NCI-H128 (cell line): Measurements from ENCODE around the gene PCDHGB1.
"Not testable (repeated sequence)": the region's sequence is repeated elsewhere in the genome, so short reads cannot be mapped to it uniquely, and the experiment has no call there.

ENCODE experiments used
- DNase-seq: peaks from one replicate; lab custom pipeline; 2025; ENCODE audit not compliant: unreplicated experiment; lab: John Stamatoyannopoulos, UW

PCDHGB1 gene

DNA sequence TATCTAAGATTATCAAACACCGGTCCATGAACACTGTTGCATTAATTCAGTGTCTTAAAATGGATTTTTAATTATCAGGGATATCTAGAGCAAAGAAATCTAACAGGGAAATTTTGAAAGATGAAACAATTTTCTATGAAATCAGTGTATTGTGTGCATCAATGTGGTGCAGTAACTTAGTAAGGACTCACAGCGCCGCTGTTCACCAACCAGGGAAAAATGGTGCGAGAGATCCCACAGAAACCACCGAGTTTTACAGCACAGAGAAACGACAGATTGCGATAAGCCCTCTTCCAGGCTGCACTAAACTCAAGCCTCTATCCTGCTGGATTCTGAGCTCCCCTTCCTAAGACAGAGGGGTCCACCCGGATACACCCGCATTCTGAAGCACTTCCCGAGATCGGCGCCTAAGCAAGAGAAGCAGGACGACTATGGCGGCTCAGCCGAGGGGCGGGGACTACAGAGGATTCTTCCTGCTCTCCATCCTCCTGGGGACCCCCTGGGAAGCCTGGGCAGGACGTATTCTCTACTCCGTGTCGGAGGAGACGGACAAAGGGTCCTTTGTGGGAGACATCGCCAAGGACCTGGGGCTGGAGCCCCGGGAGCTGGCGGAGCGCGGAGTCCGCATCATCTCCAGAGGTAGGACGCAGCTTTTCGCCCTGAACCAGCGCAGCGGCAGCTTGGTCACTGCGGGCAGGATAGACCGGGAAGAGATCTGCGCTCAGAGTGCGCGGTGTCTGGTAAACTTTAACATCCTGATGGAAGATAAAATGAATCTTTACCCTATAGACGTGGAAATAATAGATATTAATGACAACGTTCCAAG lies 32.8 kb downstream of the PCDHGB1 start, which contains the start of gene PCDHGA7:
TSS of gene PCDHGA7 (plus strand) at position 274 of the 826 bp plus-strand sequence. CDS start at position 432, 158 bp downstream.
- DNase-seq, result no peak

- no peak for DNase-seq
These were observed 33.4 kb downstream of the PCDHGB1 start for GRCh38 chr5:141383345-141383744.

GRCh38 chr5:141384471-141385267 lies 34.8 kb downstream of the PCDHGB1 start:
- DNase-seq, result no peak

DNA sequence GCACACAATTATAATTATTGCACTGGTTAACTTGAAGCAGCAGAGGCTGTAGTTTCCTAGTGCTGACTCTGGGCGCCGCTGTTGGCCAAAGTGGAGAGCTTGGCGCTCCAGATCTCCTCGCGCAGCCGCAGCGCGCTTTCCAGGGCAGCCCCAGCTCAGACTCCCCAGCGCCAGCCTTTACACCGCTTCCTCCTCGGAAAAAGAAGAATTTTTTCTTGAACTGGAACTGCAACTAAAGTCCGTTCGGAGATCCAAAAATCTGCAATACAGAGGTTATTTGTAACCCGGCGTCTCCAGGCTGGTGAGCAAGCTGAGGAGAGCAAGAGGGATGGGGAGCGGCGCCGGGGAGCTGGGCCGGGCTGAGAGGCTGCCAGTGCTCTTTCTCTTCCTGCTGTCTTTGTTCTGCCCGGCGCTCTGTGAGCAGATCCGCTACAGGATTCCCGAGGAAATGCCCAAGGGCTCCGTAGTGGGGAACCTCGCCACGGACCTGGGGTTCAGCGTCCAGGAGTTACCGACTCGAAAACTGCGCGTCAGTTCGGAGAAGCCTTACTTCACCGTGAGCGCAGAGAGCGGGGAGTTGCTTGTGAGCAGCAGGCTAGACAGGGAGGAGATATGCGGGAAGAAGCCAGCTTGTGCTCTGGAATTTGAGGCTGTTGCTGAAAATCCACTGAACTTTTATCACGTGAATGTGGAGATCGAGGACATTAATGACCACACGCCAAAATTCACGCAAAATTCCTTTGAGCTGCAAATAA lies 37.8 kb downstream of the PCDHGB1 start, which contains the start of gene PCDHGB4:
TSS of gene PCDHGB4 (plus strand) at position 142 of the 755 bp plus-strand sequence. CDS start at position 329, 187 bp downstream.
- not testable (repeated sequence) for DNase-seq

- DNase-seq, result no peak
These were observed 38.8 kb downstream of the PCDHGB1 start for GRCh38 chr5:141388661-141389060.

DNA sequence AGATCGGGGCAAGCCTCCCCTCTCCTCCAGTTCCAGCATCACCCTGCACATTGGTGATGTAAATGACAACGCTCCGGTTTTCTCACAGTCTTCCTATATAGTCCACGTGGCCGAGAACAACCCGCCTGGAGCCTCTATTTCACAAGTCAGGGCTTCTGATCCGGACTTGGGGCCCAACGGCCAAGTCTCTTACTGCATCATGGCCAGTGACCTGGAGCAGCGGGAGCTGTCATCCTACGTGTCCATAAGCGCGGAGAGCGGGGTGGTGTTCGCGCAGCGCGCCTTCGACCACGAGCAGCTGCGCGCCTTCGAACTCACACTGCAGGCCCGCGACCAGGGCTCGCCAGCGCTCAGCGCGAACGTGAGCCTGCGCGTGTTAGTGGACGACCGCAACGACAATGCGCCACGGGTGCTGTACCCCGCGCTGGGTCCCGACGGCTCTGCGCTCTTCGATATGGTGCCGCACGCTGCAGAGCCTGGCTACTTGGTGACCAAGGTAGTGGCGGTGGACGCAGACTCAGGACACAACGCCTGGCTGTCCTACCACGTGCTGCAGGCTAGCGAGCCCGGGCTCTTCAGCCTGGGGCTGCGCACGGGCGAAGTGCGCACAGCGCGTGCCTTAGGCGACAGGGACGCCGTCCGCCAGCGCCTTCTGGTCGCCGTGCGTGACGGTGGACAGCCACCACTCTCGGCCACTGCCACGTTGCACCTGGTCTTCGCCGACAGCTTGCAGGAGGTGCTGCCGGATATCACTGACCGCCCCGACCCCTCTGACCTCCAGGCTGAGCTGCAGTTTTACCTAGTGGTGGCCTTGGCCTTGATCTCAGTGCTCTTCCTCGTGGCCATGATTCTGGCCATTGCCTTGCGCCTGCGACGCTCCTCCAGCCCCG lies 39.5 kb downstream of the PCDHGB1 start:
- no peak for DNase-seq

DNA sequence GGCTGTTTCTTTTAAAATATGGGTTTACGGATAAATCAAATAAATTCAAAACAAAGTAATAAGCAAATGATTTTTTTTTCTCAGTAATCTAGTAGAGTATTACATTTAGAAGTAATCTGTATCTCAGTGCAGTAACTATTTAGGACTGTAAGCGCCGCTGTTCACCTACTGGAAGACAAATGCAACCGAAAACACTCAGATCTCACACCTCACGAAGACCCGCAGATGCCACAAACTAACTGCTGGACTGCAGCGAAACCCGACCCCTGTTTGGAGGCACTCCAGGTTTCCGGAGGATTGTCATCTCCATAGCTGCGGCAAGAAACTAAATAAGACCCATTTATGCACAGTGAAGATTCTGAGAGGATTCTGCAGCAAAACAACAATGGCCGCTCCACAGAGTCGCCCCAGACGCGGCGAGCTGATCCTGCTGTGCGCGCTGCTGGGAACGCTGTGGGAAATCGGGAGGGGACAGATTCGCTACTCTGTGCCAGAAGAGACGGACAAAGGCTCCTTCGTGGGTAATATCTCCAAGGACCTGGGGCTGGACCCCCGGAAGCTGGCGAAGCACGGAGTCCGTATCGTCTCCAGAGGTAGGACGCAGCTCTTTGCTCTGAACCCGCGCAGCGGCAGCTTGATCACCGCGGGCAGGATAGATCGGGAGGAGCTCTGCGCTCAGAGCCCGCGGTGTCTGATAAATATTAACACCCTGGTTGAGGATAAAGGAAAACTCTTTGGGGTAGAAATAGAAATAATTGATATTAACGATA lies 42.7 kb downstream of the PCDHGB1 start, which contains the start of gene PCDHGA8:
TSS of gene PCDHGA8 (plus strand) at position 205 of the 770 bp plus-strand sequence. CDS start at position 386, 181 bp downstream.
- no peak for DNase-seq

GRCh38 chr5:141393267-141393666 lies 43.4 kb downstream of the PCDHGB1 start:
- no peak for DNase-seq

DNA sequence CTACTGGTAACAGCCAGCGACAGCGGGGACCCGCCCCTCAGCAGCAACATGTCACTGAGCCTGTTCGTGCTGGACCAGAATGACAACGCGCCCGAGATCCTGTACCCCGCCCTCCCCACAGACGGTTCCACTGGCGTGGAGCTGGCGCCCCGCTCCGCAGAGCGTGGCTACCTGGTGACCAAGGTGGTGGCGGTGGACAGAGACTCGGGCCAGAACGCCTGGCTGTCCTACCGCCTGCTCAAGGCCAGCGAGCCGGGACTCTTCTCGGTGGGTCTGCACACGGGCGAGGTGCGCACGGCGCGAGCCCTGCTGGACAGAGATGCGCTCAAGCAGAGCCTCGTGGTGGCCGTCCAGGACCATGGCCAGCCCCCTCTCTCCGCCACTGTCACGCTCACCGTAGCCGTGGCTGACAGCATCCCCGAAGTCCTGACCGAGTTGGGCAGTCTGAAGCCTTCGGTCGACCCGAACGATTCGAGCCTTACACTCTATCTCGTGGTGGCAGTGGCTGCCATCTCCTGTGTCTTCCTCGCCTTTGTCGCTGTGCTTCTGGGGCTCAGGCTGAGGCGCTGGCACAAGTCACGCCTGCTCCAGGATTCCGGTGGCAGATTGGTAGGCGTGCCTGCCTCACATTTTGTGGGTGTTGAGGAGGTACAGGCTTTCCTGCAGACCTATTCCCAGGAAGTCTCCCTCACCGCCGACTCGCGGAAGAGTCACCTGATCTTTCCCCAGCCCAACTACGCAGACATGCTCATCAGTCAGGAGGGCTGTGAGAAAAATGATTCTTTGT lies 44.7 kb downstream of the PCDHGB1 start:
- DNase-seq, result not testable (repeated sequence)

DNA sequence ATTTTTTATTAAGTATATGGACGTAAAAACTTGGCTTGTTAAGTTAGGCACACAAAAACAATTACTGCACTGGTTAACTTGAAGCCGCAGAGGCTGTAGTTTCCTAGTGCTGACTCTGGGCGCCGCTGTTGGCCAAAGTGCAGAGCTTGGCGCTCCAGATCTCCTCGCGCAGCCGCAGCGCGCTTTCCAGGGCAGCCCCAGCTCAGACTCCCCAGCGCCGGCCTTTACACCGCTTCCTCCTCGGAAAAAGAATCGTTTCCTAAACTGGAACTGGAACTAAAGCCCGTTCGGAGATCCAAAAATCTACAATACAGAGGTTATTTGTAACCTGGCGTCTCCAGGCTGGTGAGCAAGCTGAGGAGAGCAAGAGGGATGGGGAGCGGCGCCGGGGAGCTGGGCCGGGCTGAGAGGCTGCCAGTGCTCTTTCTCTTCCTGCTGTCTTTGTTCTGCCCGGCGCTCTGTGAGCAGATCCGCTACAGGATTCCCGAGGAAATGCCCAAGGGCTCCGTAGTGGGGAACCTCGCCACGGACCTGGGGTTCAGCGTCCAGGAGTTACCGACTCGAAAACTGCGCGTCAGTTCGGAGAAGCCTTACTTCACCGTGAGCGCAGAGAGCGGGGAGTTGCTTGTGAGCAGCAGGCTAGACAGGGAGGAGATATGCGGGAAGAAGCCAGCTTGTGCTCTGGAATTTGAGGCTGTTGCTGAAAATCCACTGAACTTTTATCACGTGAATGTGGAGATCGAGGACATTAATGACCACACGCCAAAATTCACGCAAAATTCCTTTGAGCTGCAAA lies 48.1 kb downstream of the PCDHGB1 start, which contains the start of gene PCDHGB5:
TSS of gene PCDHGB5 (plus strand) at position 192 of the 796 bp plus-strand sequence. CDS start at position 373, 181 bp downstream.
- not testable (repeated sequence) for DNase-seq

DNA sequence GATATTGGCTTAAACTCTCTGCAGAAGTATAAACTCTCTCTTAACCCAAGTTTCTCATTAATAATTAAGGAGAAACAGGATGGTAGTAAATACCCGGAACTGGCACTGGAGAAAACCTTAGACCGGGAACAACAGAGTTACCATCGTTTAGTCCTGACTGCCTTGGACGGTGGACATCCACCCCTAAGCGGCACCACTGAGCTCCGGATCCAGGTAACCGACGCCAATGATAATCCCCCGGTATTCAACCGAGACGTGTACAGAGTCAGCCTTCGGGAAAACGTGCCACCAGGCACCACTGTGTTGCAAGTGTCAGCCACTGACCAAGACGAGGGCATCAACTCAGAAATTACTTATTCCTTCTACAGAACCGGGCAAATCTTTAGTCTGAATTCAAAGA lies 48.7 kb downstream of the PCDHGB1 start:
- DNase-seq, result no peak

- DNase-seq, result no peak
These were observed 49.8 kb downstream of the PCDHGB1 start for GRCh38 chr5:141399555-141400258.
